ENCODE measurements around the gene SPSB4.

- TF ChIP-seq CTCF (IDR thresholded peaks at IDR 0.05; ENCODE audit: low read depth, low read length, missing input control), result no peak
- TF ChIP-seq, protein P1, sequence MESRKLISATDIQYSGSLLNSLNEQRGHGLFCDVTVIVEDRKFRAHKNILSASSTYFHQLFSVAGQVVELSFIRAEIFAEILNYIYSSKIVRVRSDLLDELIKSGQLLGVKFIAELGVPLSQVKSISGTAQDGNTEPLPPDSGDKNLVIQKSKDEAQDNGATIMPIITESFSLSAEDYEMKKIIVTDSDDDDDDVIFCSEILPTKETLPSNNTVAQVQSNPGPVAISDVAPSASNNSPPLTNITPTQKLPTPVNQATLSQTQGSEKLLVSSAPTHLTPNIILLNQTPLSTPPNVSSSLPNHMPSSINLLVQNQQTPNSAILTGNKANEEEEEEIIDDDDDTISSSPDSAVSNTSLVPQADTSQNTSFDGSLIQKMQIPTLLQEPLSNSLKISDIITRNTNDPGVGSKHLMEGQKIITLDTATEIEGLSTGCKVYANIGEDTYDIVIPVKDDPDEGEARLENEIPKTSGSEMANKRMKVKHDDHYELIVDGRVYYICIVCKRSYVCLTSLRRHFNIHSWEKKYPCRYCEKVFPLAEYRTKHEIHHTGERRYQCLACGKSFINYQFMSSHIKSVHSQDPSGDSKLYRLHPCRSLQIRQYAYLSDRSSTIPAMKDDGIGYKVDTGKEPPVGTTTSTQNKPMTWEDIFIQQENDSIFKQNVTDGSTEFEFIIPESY (IDR thresholded peaks at IDR 0.05), result no peak
These were observed 45.0 kb downstream of the SPSB4 start for GRCh38 chr3:141096164-141096563.

Data from liver (tissue), 2 donors.